PC-9 (cell line): Measurements from ENCODE around the gene CXorf51A.

Experiments used
- EZH2 ChIP-seq: fragments of 200-600 bp; sonication (generic); IDR thresholded peaks from 2 replicates; pipeline ENCODE4 v1.8.0; 2017; ENCODE audit warnings: antibody characterized with exemption, low read depth
- TF ChIP-seq, protein P1 (sequence below): fragments of 200-600 bp; sonication (generic); conservative IDR thresholded peaks from 2 replicates; pipeline ENCODE4 v1.6.1; 2017; ENCODE audit warnings: mixed run types, antibody characterized with exemption, mild to moderate bottlenecking, moderate library complexity

DNA sequence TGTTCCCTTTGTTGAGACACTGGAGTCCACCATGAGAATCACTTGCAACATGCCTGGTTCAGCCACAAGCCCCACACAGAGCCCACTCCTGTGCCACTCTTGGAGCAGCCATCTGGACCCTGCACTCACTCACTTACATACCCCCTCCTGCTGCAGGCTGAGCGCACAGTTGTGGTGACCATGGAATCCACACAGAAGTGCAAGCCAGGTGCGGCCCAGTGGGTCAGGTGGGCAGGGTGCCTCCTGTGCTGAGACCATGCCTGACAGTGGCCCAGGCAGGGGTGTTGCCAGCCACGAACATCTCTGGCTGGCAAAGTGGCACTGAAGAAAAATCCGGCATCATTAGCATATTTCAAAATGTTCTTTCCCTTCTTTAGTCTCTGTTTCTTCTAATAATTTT lies 17.4 kb upstream of the CXorf51A start:
- TF ChIP-seq, protein P1, sequence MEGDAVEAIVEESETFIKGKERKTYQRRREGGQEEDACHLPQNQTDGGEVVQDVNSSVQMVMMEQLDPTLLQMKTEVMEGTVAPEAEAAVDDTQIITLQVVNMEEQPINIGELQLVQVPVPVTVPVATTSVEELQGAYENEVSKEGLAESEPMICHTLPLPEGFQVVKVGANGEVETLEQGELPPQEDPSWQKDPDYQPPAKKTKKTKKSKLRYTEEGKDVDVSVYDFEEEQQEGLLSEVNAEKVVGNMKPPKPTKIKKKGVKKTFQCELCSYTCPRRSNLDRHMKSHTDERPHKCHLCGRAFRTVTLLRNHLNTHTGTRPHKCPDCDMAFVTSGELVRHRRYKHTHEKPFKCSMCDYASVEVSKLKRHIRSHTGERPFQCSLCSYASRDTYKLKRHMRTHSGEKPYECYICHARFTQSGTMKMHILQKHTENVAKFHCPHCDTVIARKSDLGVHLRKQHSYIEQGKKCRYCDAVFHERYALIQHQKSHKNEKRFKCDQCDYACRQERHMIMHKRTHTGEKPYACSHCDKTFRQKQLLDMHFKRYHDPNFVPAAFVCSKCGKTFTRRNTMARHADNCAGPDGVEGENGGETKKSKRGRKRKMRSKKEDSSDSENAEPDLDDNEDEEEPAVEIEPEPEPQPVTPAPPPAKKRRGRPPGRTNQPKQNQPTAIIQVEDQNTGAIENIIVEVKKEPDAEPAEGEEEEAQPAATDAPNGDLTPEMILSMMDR = no peak
- no peak for TF ChIP-seq EZH2
